Activated CD4-positive, alpha-beta T cell treated with anti-CD3 and anti-CD28 coated beads for 36 hours (primary cell): ENCODE data around the gene HIVEP3. TPM values are rescaled to one million over a fixed set of nuclear protein-coding genes. Genes with fewer than 3 reads are reported as not detected.

Source experiments
- ATAC-seq: fragments of 200-7000 bp; cut with Tn5 transposase; one replicate; pipeline ENCODE4 v1.10.0; 2021; ENCODE audit warnings: mild to moderate bottlenecking, moderate library complexity
- CTCF ChIA-PET: fragments of 350-600 bp; sonication (Branson Sonifier 250); formaldehyde crosslinking; loops from one replicate; lab custom pipeline; 2021; ENCODE audit warnings: antibody characterized with exemption; lab: Charles Lee
- POLR2A ChIA-PET: fragments of 350-600 bp; sonication (Branson Sonifier 250); formaldehyde crosslinking; loops from one replicate; lab custom pipeline; 2021; ENCODE audit warnings: antibody characterized with exemption, inconsistent platforms; lab: Charles Lee
- DNase-seq: peaks from one replicate; pipeline ENCODE4 v3.0.0-alpha.2; 2020
- H3K27ac Mint-ChIP-seq: one replicate; pipeline ENCODE4 v1.8.0; 2021; ENCODE audit warnings: mixed read lengths
- H3K27me3 Mint-ChIP-seq: one replicate; pipeline ENCODE4 v1.8.0; 2021; ENCODE audit warnings: mixed read lengths
- H3K36me3 Mint-ChIP-seq: one replicate; pipeline ENCODE4 v1.8.0; 2021; ENCODE audit warnings: low read depth, mixed read lengths
- H3K4me1 Mint-ChIP-seq: one replicate; pipeline ENCODE4 v1.8.0; 2021; ENCODE audit warnings: mixed read lengths
- H3K4me3 Mint-ChIP-seq: one replicate; pipeline ENCODE4 v1.8.0; 2021; ENCODE audit warnings: mild to moderate bottlenecking, moderate library complexity, mixed read lengths
- H3K9me3 Mint-ChIP-seq: one replicate; pipeline ENCODE4 v1.8.0; 2021; ENCODE audit warnings: low read depth, mixed read lengths
- intact Hi-C, 2 experiments: fragments of 100-400 bp; cut with DNase I in 1 of 2; cut with micrococcal nuclease in 1 of 2; formaldehyde crosslinking; loops; one replicate each; pipeline versions ENCODE4 v1.14.2 to v1.15.1; 2022 to 2024; cut with DNase I, micrococcal nuclease
- total RNA-seq, 2 experiments: library from RNA; stranded (reverse); gene quantifications; one replicate each; pipeline ENCODE4 v1.2.3, GENCODE V29; 2021

The HIVEP3 gene
- total RNA-seq, 2 experiments from 2014 or later, result 29.4 to 39.6 TPM

- CTCF ChIA-PET, result interaction anchor here (0.8 kb wide), 1 partner anchor 43 kb away, joined by 3 read pairs; no protein-coding TSS in a partner anchor
- DNase-seq, result no peak
- POLR2A ChIA-PET, result no interaction called here
- intact Hi-C loops, result no loop called here
- no peak for ATAC-seq
- Mint-ChIP-seq H3K4me1 (peaks cover 2% of the 10 kb centered on the region), H3K36me3 (no peaks in the 10 kb centered on the region), H3K9me3 (no peaks in the 10 kb centered on the region), H3K4me3 (no peak overlapping the region), H3K27ac (no peak overlapping the region), H3K27me3 (no peaks in the 10 kb centered on the region)
Measured at GRCh38 chr1:41711581-41711980, 207.1 kb downstream of the HIVEP3 start.

- no peaks in the 10 kb centered on the region for H3K27me3 Mint-ChIP-seq
- H3K36me3 Mint-ChIP-seq, result no peaks in the 10 kb centered on the region
- no peak overlapping the region for H3K4me3 Mint-ChIP-seq
- intact Hi-C loops, result no loop called here
- DNase-seq (no peak), ATAC-seq (no peak)
- H3K9me3 Mint-ChIP-seq, result no peaks in the 10 kb centered on the region
- ChIA-PET CTCF (interaction anchor here (0.8 kb wide), 1 partner anchor 44 kb away, joined by 3 read pairs; no protein-coding TSS in a partner anchor), POLR2A (interaction anchor here (0.6 kb wide), 1 partner anchor 44 kb away, joined by 3 read pairs; no protein-coding TSS in a partner anchor)
- H3K4me1 Mint-ChIP-seq, result peaks cover 2% of the 10 kb centered on the region
- H3K27ac Mint-ChIP-seq, result no peak overlapping the region
Measured at GRCh38 chr1:41710980-41711379, 207.7 kb downstream of the HIVEP3 start.

GRCh38 chr1:41709873-41710272 is 208.8 kb downstream of the HIVEP3 start:
- CTCF ChIA-PET, result interaction anchor here (1.2 to 1.4 kb wide), 3 partner anchors 9 to 115 kb away, joined by 3 to 4 read pairs (median 3); no protein-coding TSS in a partner anchor

GRCh38 chr1:41709331-41709730 is 209.4 kb downstream of the HIVEP3 start:
- Mint-ChIP-seq H3K27me3 (no peaks in the 10 kb centered on the region), H3K36me3 (no peaks in the 10 kb centered on the region), H3K4me1 (peaks cover 2% of the 10 kb centered on the region), H3K27ac (peak overlapping the region; percentile 23), H3K9me3 (no peaks in the 10 kb centered on the region), H3K4me3 (no peak overlapping the region)
- no peak for DNase-seq
- no peak for ATAC-seq
- intact Hi-C loops, result no loop called here
- ChIA-PET CTCF (interaction anchor here (0.6 to 1.4 kb wide), 4 partner anchors 10 to 635 kb away, joined by 3 to 4 read pairs (median 3); no protein-coding TSS in a partner anchor), POLR2A (no interaction called here)

More at GRCh38 chr1:41709873-41710272, 208.8 kb downstream of the HIVEP3 start:
- Mint-ChIP-seq H3K27ac (no peak overlapping the region), H3K4me1 (peaks cover 2% of the 10 kb centered on the region), H3K9me3 (no peaks in the 10 kb centered on the region), H3K36me3 (no peaks in the 10 kb centered on the region), H3K4me3 (no peak overlapping the region), H3K27me3 (no peaks in the 10 kb centered on the region)
- intact Hi-C loops, result no loop called here
- ATAC-seq (no peak), DNase-seq (no peak)
- POLR2A ChIA-PET, result no interaction called here

- H3K27me3 Mint-ChIP-seq, result no peaks in the 10 kb centered on the region
- H3K4me1 Mint-ChIP-seq, result peaks cover 2% of the 10 kb centered on the region
- intact Hi-C loops, result no loop called here
- H3K36me3 Mint-ChIP-seq, result no peaks in the 10 kb centered on the region
- POLR2A ChIA-PET, result no interaction called here
- no peaks in the 10 kb centered on the region for H3K9me3 Mint-ChIP-seq
- no peak for ATAC-seq
- no peak overlapping the region for H3K27ac Mint-ChIP-seq
- CTCF ChIA-PET, result interaction anchor here (1.1 kb wide), 1 partner anchor 26 kb away, joined by 6 read pairs; no protein-coding TSS in a partner anchor
- DNase-seq, result no peak
- H3K4me3 Mint-ChIP-seq, result no peak overlapping the region
Measured at GRCh38 chr1:41708332-41708731, 210.4 kb downstream of the HIVEP3 start.

- Mint-ChIP-seq H3K4me3 (no peak overlapping the region), H3K9me3 (no peaks in the 10 kb centered on the region), H3K36me3 (no peaks in the 10 kb centered on the region), H3K27ac (no peak overlapping the region), H3K4me1 (peaks cover 2% of the 10 kb centered on the region), H3K27me3 (no peaks in the 10 kb centered on the region)
- DNase-seq (no peak), ATAC-seq (no peak)
- intact Hi-C loops, result no loop called here
- ChIA-PET POLR2A (no interaction called here), CTCF (interaction anchor here (1.1 kb wide), 1 partner anchor 25 kb away, joined by 6 read pairs; no protein-coding TSS in a partner anchor)
Measured at GRCh38 chr1:41707793-41708192, 210.9 kb downstream of the HIVEP3 start.

- DNase-seq (no peak), ATAC-seq (no peak)
- Mint-ChIP-seq H3K4me1 (peaks cover 2% of the 10 kb centered on the region), H3K4me3 (no peak overlapping the region), H3K27ac (no peak overlapping the region), H3K36me3 (no peaks in the 10 kb centered on the region), H3K9me3 (no peaks in the 10 kb centered on the region), H3K27me3 (no peaks in the 10 kb centered on the region)
- intact Hi-C loops, result no loop called here
- ChIA-PET CTCF (no interaction called here), POLR2A (no interaction called here)
Measured at GRCh38 chr1:41705798-41706197, 212.9 kb downstream of the HIVEP3 start.

GRCh38 chr1:41704196-41704595 is 214.5 kb downstream of the HIVEP3 start:
- intact Hi-C loops, result no loop called here
- Mint-ChIP-seq H3K36me3 (no peaks in the 10 kb centered on the region), H3K27me3 (no peaks in the 10 kb centered on the region), H3K4me3 (no peak overlapping the region), H3K9me3 (no peaks in the 10 kb centered on the region), H3K27ac (no peak overlapping the region), H3K4me1 (peaks cover 11% of the 10 kb centered on the region)
- ATAC-seq (no peak), DNase-seq (no peak)
- ChIA-PET CTCF (interaction anchor here (0.6 to 1.2 kb wide), 2 partner anchors 20 to 101 kb away, joined by 3 to 4 read pairs; no protein-coding TSS in a partner anchor), POLR2A (no interaction called here)

GRCh38 chr1:41702771-41703170 is 216.0 kb downstream of the HIVEP3 start:
- intact Hi-C loops, result no loop called here
- DNase-seq (no peak), ATAC-seq (no peak)
- Mint-ChIP-seq H3K4me3 (no peak overlapping the region), H3K9me3 (no peaks in the 10 kb centered on the region), H3K4me1 (peaks cover 13% of the 10 kb centered on the region), H3K27me3 (no peaks in the 10 kb centered on the region), H3K36me3 (no peaks in the 10 kb centered on the region), H3K27ac (no peak overlapping the region)
- ChIA-PET CTCF (no interaction called here), POLR2A (no interaction called here)

- POLR2A ChIA-PET, result no interaction called here
- no peaks in the 10 kb centered on the region for H3K36me3 Mint-ChIP-seq
- intact Hi-C loops, result no loop called here
- DNase-seq, result no peak
- H3K4me1 Mint-ChIP-seq, result peaks cover 11% of the 10 kb centered on the region
- CTCF ChIA-PET, result no interaction called here
- H3K27ac Mint-ChIP-seq, result no peak overlapping the region
- no peaks in the 10 kb centered on the region for H3K9me3 Mint-ChIP-seq
- H3K27me3 Mint-ChIP-seq, result no peaks in the 10 kb centered on the region
- ATAC-seq, result no peak
- H3K4me3 Mint-ChIP-seq, result no peak overlapping the region
Measured at GRCh38 chr1:41700986-41701535, 217.7 kb downstream of the HIVEP3 start.

GRCh38 chr1:41700581-41700980 is 218.1 kb downstream of the HIVEP3 start:
- Mint-ChIP-seq H3K36me3 (no peaks in the 10 kb centered on the region), H3K9me3 (no peaks in the 10 kb centered on the region), H3K27ac (no peak overlapping the region), H3K4me3 (no peak overlapping the region), H3K4me1 (peaks cover 11% of the 10 kb centered on the region), H3K27me3 (no peaks in the 10 kb centered on the region)
- ATAC-seq (no peak), DNase-seq (no peak)
- intact Hi-C loops, result no loop called here
- CTCF ChIA-PET, result no interaction called here
- POLR2A ChIA-PET, result no interaction called here

GRCh38 chr1:41699861-41700248 is 218.9 kb downstream of the HIVEP3 start:
- Mint-ChIP-seq H3K27me3 (no peaks in the 10 kb centered on the region), H3K4me3 (no peak overlapping the region), H3K9me3 (no peaks in the 10 kb centered on the region), H3K4me1 (peaks cover 11% of the 10 kb centered on the region), H3K27ac (no peak overlapping the region), H3K36me3 (no peaks in the 10 kb centered on the region)
- ChIA-PET POLR2A (no interaction called here), CTCF (no interaction called here)
- DNase-seq (no peak), ATAC-seq (no peak)
- intact Hi-C loops, result no loop called here
